ELR (cell line): ENCODE data around the gene RAET1G.
"Not testable (repeated sequence)": the region's sequence is repeated elsewhere in the genome, so short reads cannot be mapped to it uniquely, and the experiment has no call there.

Experiments used
- DNase-seq: peaks from one replicate; pipeline ENCODE4 v3.0.0-alpha.2; 2015; ENCODE audit warnings: low read depth

The RAET1G gene

DNA sequence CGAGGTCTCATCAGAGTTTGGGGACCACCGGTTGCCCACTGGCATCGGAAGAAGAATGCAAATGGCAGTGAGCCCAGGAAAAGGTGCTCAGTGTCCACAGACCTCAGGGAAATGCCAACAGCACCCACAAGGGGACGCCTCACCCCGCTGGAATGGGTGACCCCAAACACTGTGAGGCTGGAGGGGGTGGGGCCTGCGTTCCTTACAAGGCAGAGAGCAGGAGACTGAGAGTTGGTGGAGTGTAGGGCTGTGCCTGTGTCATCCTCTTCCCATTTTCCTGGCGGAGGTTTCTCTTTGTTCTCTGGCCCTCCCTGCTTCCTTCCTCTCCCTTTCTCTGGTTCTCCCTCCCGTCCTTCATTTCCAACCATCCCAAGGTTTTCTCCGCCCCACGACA lies 31.0 kb upstream of the RAET1G start:
- DNase-seq, result not testable (repeated sequence)

DNA sequence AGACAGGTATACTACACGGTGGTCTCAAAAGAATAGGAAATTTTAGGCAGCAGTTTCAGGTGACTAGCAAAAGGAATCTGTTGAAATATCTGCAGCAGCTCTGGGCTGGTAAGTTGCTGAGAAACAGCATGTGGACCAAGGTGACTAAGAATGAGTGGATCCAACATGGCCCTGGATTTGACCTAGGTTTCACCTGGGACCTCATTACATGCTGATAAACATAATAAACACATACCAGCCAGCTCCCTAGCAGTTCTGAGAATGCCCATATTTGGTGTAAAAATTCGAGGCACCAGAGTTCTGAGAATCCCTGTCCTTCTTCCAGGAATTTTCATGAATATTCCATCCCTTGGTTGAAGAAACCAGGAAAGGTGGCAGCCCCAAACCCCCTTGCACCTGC lies 30.5 kb upstream of the RAET1G start:
- not testable (repeated sequence) for DNase-seq

DNA sequence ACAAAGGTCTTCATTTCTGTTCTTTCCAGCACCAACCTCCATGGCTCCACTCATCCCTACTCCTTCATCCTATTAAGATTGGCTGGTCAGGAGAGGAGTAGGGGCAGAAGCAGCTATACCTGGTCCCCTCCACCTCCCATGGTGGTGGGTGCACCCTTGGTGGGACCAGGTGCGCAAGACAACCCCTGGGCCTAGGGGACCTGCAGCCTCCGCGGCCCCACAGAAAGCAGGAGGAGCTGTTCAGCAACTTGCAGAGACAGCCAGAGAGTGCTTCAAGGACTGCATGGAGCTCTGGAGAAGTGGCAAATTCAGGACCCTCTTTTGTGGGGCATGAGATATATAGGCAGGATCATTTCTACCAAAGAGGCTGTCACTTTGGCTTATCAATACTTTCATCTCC lies 28.7 kb upstream of the RAET1G start:
- DNase-seq, result no peak

DNA sequence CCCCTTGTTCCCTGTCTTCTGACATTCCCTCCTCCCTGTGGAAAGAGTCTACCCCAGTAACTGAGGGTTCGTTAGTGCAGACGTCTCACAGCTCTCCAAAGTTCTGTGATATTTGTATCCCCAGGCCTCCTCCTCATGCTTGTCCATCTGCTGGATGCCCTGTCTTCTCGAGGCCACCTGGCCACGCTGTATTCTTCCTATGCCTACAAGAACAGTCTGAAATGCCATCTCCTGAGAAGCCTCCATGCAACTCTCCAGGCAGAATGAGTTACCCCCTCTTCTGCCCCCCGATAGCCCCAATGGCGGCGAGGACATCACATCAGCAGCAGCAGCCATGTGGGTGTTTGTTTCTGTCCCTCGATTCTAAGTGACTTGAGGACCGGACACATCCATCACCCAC lies 28.2 kb upstream of the RAET1G start:
- no peak for DNase-seq

DNA sequence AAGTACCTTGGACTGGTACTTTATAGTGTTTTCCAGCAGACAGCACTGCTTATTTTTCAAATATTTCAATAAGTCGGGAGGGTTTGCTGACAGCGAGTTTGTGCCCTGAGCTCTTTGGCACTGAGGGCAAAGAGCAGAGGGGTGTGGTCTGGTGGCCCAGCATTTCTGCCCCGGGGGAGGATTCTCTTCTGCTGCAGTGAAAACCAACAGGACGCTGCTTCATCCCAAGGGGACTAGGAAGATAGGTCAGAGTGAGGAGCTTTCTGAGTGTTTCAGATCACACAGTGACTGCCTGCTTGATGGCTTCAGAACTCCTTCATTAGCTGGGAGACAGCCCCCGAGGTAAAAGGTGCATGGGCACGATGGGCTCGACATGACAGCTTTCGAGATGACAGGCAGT lies 27.5 kb upstream of the RAET1G start:
- no peak for DNase-seq

DNA sequence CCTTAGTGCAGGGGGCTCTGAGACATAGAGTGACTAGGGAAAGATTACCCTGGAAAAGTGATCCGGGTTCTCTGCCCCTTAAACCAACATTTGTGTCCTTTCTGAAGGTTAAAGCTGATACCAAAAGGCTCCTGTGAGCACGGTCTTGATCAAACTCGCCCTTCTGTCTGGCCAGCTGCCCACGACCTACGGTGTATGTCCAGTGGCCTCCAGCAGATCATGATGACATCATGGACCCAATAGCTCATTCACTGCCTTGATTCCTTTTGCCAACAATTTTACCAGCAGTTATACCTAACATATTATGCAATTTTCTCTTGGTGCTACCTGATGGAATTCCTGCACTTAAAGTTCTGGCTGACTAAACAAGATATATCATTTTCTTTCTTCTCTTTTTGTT lies 25.7 kb upstream of the RAET1G start:
- DNase-seq, result no peak

DNA sequence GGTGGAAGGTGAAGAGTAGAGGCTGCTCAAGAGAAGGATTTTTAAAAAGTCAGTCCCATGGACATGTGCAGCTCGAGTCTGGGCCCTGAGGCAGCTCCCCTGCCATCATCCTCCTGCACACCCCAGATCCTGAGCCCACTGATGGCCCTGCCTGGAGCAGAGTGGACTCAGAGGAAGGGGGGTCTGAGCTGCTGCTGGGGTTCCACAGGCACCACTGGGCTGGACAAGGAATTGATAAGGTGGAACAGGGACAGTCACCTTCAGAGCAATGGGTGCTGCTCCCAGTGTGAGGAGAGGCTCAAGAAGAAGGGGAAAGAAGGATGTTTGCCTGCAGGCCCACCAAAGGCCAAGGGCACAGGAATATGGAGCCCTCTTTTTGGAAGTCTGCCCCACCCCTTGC lies 25.1 kb upstream of the RAET1G start:
- no peak for DNase-seq

DNA sequence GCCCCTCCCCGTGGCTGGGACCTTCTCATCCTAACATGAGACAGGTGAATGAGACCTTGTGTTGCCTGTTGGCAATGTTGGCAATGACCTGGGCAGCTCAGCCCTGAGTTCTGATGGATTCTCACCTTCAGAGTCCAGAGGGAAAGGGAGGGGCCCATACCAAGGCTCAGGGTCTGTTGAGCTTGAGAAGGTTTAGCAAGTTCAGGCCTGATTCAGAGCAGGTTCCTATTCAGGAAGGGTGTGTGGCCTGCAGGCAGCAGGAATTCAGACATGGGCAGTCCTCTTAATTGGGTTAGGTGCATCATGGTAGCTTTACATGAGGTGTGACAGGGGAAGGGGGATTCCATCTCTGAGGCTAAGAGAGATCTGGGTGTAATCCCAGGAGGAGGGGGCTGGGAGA lies 24.6 kb upstream of the RAET1G start:
- DNase-seq, result not testable (repeated sequence)

DNA sequence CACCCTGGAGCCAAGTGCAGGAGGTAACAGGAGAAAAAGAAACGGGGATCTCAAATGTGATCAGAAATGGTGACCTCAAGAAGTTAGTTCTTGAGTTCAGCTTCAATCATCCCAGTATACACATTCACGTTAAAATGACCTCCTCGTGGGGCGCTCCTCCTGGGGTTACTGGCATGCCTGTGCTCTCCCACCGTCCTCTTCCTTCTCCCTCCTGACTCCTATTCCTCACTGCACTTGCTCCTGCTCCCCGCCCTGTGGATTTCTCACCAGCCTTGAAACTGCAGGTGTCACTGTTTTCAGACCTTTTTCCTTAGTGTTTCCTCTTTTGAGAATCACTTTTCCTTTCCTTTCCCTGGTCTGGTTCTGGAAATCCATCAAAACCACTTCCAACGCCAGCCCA lies 23.7 kb upstream of the RAET1G start:
- not testable (repeated sequence) for DNase-seq

DNA sequence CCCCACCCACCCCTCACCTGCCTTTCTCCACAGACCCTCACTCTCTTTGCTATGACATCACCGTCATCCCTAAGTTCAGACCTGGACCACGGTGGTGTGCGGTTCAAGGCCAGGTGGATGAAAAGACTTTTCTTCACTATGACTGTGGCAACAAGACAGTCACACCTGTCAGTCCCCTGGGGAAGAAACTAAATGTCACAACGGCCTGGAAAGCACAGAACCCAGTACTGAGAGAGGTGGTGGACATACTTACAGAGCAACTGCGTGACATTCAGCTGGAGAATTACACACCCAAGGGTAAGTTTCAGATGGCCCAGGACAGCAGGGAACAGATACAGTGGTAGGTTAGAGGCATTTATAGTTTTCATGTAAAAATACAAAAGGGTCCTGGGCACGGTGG lies 22.4 kb upstream of the RAET1G start:
- DNase-seq, result not testable (repeated sequence)

DNA sequence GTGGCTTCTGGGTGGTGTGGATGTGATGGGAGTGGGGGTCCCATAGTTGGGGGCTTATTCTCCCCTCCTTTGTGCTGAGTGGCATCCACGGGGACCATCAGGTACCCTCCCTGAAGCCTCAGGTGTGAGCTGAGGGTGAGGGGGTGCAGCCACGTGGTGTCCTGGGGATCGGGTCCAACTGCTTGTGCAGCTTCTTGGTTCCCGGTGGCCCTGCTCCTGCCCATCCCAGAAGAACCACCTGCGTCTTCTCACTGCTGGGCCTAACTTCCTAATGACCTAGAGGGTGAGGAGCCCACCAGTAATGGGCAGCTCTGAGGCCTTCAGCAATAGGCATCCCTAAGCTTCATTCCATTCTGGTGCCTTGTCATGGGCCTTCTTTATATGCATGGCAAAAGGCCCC lies 20.4 kb upstream of the RAET1G start:
- not testable (repeated sequence) for DNase-seq

DNA sequence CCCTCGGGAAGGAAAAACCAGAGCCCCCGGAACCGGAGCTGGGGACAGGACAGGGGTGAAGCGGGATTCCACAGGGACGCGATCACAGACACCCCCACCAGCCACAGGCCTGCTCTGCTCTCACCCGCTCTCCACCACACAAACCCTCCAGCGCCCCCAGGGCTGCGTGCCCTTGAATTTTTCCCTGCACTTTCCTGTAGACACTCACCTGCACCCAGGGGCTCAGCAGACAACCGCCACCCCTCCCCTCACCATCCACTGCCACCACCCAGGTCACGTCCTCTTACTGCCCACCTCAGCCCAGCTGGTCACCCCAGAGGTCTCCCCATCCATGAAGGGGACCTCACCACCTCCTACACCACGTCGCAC lies 19.5 kb upstream of the RAET1G start:
- no peak for DNase-seq

DNA sequence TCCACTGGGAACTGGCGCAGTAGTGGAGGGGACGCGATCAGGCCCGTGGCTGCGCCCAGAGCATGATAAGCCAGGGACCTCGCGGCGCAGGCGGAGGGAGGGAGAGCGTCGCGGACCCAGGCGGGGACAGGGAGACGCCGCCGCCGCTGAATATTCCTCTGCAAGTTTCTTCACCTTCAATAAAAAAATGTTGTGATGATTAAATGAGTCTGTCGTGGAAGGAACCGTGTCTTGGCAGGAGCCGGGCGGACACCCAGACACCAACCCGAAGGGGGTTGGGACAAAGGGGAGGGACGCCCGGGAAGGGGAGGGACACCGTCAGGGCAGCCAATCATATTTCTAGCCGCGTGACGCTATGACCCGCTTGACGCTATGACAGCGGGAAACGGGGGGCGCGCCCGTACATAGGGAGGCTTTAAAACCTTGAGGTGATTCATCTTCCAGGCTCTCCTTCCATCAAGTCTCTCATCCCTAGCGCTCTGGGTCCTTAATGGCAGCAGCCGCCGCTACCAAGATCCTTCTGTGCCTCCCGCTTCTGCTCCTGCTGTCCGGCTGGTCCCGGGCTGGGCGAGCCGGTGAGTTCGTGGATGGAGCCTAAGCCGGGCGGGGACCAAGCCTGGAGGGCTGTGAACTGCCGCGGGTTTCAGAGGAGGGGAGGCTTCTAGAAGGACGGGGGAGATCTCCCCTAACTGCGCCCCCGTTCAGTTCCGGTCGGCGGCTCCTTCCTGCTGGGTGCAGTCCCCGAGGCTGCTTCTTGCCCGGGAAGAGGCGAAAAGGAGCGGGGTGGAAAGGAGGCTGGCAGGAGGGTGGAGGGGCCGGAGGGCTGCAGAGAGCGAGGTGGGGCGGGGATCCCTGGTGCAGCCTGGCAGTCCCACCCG lies 18.9 kb upstream of the RAET1G start, which contains the start of gene ULBP2:
Gene ULBP2 (plus strand): TSS at position 432 of the 878 bp plus-strand sequence. CDS start 59 bp downstream, at position 491.
- peak; percentile 99 for DNase-seq

DNA sequence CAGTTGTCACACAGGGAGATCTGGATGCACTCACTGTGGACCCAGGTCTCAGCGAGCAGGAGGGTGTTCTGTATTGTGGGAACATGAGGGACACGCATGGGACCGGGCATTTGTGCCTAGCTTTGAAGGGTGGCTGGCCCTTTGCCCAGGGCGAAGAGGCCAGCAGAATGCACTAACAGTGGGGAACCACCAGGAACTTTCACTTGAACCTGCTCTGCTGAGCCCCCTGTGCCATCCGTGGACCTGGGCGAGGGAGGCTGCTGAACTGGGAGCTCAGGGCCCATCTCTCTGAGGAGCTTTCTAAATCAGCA lies 17.7 kb upstream of the RAET1G start:
- no peak for DNase-seq

DNA sequence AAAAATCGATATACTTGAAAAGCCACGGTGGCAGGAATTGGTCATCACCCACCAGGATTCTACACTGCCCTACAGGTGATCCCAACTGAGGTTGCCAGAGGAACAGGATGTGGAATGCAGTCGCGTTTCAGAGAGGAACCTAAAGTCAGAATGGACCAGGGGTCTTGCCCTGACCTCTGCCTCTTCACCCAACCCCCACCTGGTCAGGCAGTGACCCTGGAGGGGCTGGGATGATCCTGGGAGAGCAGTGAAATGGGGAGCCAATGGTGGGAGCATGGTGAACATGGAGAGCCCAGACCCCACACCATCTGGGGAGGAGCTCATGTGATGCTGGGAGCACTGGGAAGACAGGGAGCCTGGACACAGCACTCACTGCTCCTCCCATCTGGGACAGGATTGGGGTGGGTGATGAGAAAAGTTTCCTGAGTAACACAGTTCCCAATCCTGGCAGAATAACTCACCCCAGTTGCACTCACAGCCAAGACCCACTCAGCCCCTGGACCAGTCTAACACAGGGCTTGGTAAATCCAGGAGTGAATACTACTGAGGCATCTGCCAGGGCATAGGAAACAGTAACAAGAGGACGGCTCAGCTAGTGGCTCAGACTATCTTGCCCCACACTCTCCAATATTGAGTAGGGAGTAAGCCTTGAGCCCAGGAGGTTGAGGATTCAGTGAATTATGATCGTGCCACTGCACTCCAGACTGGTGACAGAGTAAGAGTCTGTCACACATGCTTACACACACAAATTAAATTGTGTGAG lies 17.2 kb upstream of the RAET1G start:
- no peak for DNase-seq

DNA sequence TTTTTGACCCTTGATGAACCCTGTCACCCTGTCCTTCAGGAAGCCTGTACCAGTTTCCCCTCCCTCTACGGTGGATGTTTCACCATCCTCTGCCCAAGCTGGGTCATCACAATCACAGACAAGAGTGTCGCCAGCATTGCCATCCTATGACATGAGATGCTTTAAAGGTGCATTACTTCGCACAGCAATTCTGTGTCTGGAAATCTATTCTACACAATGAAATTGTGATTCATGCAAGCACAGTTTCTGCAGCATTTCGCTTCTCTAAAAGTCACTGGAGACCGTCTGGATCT lies 16.4 kb upstream of the RAET1G start:
- no peak for DNase-seq

DNA sequence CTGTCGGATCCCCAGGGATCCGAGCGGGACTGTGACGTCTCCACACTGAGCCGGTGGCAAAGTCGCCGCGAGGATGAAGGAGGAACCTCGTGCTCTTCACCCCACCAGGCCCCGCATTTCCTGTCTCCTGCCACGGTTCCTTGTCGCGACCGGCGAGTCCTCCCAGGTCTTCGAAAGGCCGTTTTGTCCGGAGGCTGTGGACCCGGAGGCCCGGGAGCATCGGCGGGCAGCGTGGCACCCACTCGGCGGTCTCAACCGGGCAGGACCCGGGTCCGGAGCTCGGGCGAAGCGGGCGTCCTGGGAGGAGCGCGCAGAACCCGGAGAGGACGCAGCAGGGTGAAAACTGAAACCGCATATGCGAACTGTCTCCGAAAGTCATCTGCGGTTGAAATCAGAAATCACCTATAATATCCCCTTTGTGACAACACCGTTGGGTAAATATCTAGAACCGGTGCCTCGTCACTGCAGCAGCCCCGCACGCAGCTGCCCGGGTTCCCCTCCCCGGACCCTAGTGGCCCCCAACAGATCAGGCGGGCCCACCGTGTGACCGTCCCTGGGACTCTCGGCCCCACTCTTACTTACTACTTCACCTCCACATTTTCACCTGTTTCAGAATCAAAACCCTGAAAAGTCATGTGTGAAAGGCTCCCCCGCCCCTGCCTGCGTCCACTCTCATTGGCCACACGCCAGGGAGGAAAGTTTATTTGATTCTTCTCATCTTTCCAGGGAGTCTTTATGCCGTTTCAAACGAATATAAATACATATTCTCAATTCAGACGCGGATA lies 15.8 kb upstream of the RAET1G start:
- peak; percentile 40 for DNase-seq

DNA sequence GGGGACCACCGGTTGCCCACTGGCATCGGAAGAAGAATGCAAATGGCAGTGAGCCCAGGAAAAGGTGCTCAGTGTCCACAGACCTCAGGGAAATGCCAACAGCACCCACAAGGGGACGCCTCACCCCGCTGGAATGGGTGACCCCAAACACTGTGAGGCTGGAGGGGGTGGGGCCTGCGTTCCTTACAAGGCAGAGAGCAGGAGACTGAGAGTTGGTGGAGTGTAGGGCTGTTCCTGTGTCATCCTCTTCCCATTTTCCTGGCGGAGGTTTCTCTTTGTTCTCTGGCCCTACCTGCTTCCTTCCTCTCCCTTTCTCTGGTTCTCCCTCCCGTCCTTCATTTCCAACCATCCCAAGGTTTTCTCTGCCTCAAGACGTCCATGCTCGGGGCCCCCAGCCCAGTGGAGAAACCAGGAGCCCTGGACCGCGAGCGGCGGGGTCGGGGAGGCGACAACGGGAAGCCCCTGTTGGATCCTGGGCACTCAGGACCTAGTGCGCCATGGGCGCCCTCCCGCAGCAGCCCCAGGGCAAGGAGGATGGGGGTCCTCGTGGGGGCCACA lies 15.2 kb upstream of the RAET1G start:
- DNase-seq, result not testable (repeated sequence)

DNA sequence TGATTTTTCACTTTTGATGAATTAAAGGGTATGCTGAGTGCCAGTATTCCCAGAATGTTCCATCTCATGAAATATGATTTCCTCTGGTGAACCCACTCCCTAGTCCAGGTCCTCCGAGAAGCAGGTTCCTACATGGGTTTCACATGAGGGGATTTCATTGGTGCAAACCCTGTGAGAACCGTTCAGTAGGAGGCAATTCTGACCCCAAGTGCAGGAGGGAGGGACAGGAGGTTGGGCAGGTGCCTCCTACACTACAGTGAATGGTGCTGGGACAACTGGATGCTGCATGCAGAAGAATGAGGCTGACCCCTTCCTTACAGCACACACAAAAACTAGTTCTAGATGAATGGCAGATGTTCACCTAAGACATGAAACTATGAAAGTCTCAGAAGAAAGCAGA lies 13.8 kb upstream of the RAET1G start:
- DNase-seq, result no peak

DNA sequence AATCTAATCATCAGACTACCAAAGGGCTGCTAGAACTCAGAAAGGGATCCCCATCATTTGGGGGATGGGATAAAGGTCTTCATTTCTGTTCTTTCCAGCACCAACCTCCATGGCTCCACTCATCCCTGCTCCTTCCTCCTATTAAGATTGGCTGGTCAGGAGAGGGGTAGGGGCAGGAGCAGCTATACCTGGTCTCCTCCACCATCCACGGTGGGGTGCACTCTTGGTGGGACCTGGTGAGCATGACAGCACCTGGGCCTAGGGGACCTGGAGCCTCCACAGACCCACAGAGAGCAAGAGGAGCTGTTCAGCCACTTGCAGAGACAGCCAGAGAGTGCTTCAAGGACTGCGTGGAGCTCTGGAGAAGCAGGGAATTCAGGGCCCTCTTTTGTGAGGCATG lies 12.7 kb upstream of the RAET1G start:
- DNase-seq, result no peak

DNA sequence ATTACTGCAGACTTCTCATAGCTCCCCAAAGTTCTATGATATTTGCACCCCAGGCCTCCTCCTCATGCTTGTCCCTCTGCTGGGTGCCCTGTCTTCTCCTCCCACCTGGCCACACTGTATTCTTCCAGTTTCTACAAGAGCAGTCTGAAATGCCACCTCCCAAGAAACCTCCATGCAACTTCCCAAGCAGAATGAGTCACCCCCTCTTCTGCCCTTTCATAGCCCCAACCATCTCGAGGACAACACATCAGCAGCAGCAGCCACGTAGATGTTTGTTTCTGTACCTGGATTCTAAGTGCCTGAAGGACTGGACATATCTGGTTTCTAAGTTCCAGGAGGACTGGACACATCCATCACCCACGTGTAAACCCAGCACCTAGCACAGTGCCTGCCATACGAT lies 12.3 kb upstream of the RAET1G start:
- peak; percentile 39 for DNase-seq
